Measurements from ENCODE around the gene CCDC146.

CCDC146 gene

GRCh38 chr7:77254429-77254828 lies 132.0 kb downstream of the CCDC146 start:
- Histone ChIP-seq H3K36me3 (ENCODE audit: control insufficient read depth in 1 of 2, insufficient read depth in 2 of 2, low read depth in 1 of 2, low read length in 2 of 2) (no peaks in the 10 kb centered on the region), H3K4ac (ENCODE audit: low read depth in 1 of 2, low read length in 2 of 2) (no peak overlapping the region), H3K18ac (ENCODE audit: low read depth in 1 of 2, low read length in 2 of 2) (no peak overlapping the region), H2AK5ac (ENCODE audit: low read length, severe bottlenecking) (no peak overlapping the region), H3K27ac (ENCODE audit: low read length, poor library complexity, severe bottlenecking) (no peak overlapping the region), H2BK15ac (ENCODE audit: low read depth, poor library complexity, severe bottlenecking) (no peak overlapping the region), H3K79me1 (replicated peaks; ENCODE audit: low read length, poor library complexity, severe bottlenecking) (no peaks in the 10 kb centered on the region), H2BK12ac (ENCODE audit: low read length in 2 of 2) (no peak overlapping the region), H3K4me2 (ENCODE audit: low read length, poor library complexity, severe bottlenecking) (no peak overlapping the region), H3K4me3 (ENCODE audit: insufficient read depth in 1 of 2, low read depth in 1 of 2, low read length in 2 of 2) (no peak overlapping the region), H3K4me1 (ENCODE audit: control insufficient read depth, insufficient read depth, low read depth, low read length) (peaks cover 1% of the 10 kb centered on the region), H2BK120ac (ENCODE audit: low read depth, low read length) (no peak overlapping the region), H4K91ac (ENCODE audit: low read length) (no peak overlapping the region), H2AFZ (ENCODE audit: low read depth, low read length) (no peak overlapping the region), H4K8ac (ENCODE audit: low read length) (no peak overlapping the region), H3K27me3 (ENCODE audit: control insufficient read depth in 1 of 2, insufficient read depth in 1 of 2, low read length in 2 of 2) (no peaks in the 10 kb centered on the region), H3K23ac (ENCODE audit: low read length in 2 of 2) (no peak overlapping the region), H2BK5ac (ENCODE audit: low read depth, low read length, poor library complexity, severe bottlenecking) (no peak overlapping the region), H3K9me3 (ENCODE audit: control insufficient read depth, low read length) (no peaks in the 10 kb centered on the region), H3K9ac (ENCODE audit: low read length) (no peak overlapping the region), H3K14ac (ENCODE audit: low read length in 2 of 2) (no peak overlapping the region)
- DNase-seq: no peak

GRCh38 chr7:77254915-77255314 lies 132.5 kb downstream of the CCDC146 start:
- no peak overlapping the region for H4K91ac ChIP-seq (ENCODE audit: low read length)
- H3K4me1 ChIP-seq (ENCODE audit: control insufficient read depth, insufficient read depth, low read depth, low read length): peaks cover 1% of the 10 kb centered on the region
- no peak overlapping the region for H3K18ac ChIP-seq (ENCODE audit: low read depth in 1 of 2, low read length in 2 of 2)
- H3K36me3 ChIP-seq (ENCODE audit: control insufficient read depth in 1 of 2, insufficient read depth in 2 of 2, low read depth in 1 of 2, low read length in 2 of 2): no peaks in the 10 kb centered on the region
- H3K27me3 ChIP-seq (ENCODE audit: control insufficient read depth in 1 of 2, insufficient read depth in 1 of 2, low read length in 2 of 2): no peaks in the 10 kb centered on the region
- no peaks in the 10 kb centered on the region for H3K9me3 ChIP-seq (ENCODE audit: control insufficient read depth, low read length)
- WGBS: 91% methylated on average over 2 of the region's 2 CpGs
- H3K27ac ChIP-seq (ENCODE audit: low read length, poor library complexity, severe bottlenecking): no peak overlapping the region
- H2BK5ac ChIP-seq (ENCODE audit: low read depth, low read length, poor library complexity, severe bottlenecking): no peak overlapping the region
- no peak overlapping the region for H2AK5ac ChIP-seq (ENCODE audit: low read length, severe bottlenecking)
- no peak overlapping the region for H2BK120ac ChIP-seq (ENCODE audit: low read depth, low read length)
- H2AFZ ChIP-seq (ENCODE audit: low read depth, low read length): no peak overlapping the region
- H3K79me1 ChIP-seq (replicated peaks; ENCODE audit: low read length, poor library complexity, severe bottlenecking): no peaks in the 10 kb centered on the region
- DNase-seq: no peak
- H3K14ac ChIP-seq (ENCODE audit: low read length in 2 of 2): no peak overlapping the region
- no peak overlapping the region for H3K4me2 ChIP-seq (ENCODE audit: low read length, poor library complexity, severe bottlenecking)
- H3K23ac ChIP-seq (ENCODE audit: low read length in 2 of 2): no peak overlapping the region
- H3K9ac ChIP-seq (ENCODE audit: low read length): no peak overlapping the region
- no peak overlapping the region for H2BK15ac ChIP-seq (ENCODE audit: low read depth, poor library complexity, severe bottlenecking)
- H3K4me3 ChIP-seq (ENCODE audit: insufficient read depth in 1 of 2, low read depth in 1 of 2, low read length in 2 of 2): no peak overlapping the region
- no peak overlapping the region for H2BK12ac ChIP-seq (ENCODE audit: low read length in 2 of 2)
- H3K4ac ChIP-seq (ENCODE audit: low read depth in 1 of 2, low read length in 2 of 2): no peak overlapping the region
- no peak overlapping the region for H4K8ac ChIP-seq (ENCODE audit: low read length)

GRCh38 chr7:77258014-77258413 lies 135.6 kb downstream of the CCDC146 start:
- no peak overlapping the region for H3K27ac ChIP-seq (ENCODE audit: low read length, poor library complexity, severe bottlenecking)
- H2AK5ac ChIP-seq (ENCODE audit: low read length, severe bottlenecking): no peak overlapping the region
- no peak overlapping the region for H3K18ac ChIP-seq (ENCODE audit: low read depth in 1 of 2, low read length in 2 of 2)
- 100% methylated on average over 1 of the region's 1 CpG for WGBS
- H2BK15ac ChIP-seq (ENCODE audit: low read depth, poor library complexity, severe bottlenecking): no peak overlapping the region
- no peaks in the 10 kb centered on the region for H3K79me1 ChIP-seq (replicated peaks; ENCODE audit: low read length, poor library complexity, severe bottlenecking)
- H3K14ac ChIP-seq (ENCODE audit: low read length in 2 of 2): no peak overlapping the region
- H2AFZ ChIP-seq (ENCODE audit: low read depth, low read length): no peak overlapping the region
- H3K4me2 ChIP-seq (ENCODE audit: low read length, poor library complexity, severe bottlenecking): no peak overlapping the region
- H2BK12ac ChIP-seq (ENCODE audit: low read length in 2 of 2): peak overlapping the region in 1 of 2 experiments; percentile 60
- no peak overlapping the region for H2BK5ac ChIP-seq (ENCODE audit: low read depth, low read length, poor library complexity, severe bottlenecking)
- H3K9me3 ChIP-seq (ENCODE audit: control insufficient read depth, low read length): no peaks in the 10 kb centered on the region
- peak; percentile 47 for DNase-seq
- H3K23ac ChIP-seq (ENCODE audit: low read length in 2 of 2): no peak overlapping the region
- H3K36me3 ChIP-seq (ENCODE audit: control insufficient read depth in 1 of 2, insufficient read depth in 2 of 2, low read depth in 1 of 2, low read length in 2 of 2): no peaks in the 10 kb centered on the region
- no peak overlapping the region for H3K9ac ChIP-seq (ENCODE audit: low read length)
- H3K4me1 ChIP-seq (ENCODE audit: control insufficient read depth, insufficient read depth, low read depth, low read length): peaks cover 1% of the 10 kb centered on the region
- no peak overlapping the region for H3K4me3 ChIP-seq (ENCODE audit: insufficient read depth in 1 of 2, low read depth in 1 of 2, low read length in 2 of 2)
- H3K4ac ChIP-seq (ENCODE audit: low read depth in 1 of 2, low read length in 2 of 2): no peak overlapping the region
- H4K8ac ChIP-seq (ENCODE audit: low read length): no peak overlapping the region
- H4K91ac ChIP-seq (ENCODE audit: low read length): no peak overlapping the region
- H3K27me3 ChIP-seq (ENCODE audit: control insufficient read depth in 1 of 2, insufficient read depth in 1 of 2, low read length in 2 of 2): no peaks in the 10 kb centered on the region
- H2BK120ac ChIP-seq (ENCODE audit: low read depth, low read length): no peak overlapping the region

- no peak for DNase-seq
- no peak overlapping the region for H2AK5ac ChIP-seq (ENCODE audit: low read length, severe bottlenecking)
- no peak overlapping the region for H2BK120ac ChIP-seq (ENCODE audit: low read depth, low read length)
- H3K27me3 ChIP-seq (ENCODE audit: control insufficient read depth in 1 of 2, insufficient read depth in 1 of 2, low read length in 2 of 2): no peaks in the 10 kb centered on the region
- H3K9ac ChIP-seq (ENCODE audit: low read length): no peak overlapping the region
- no peak overlapping the region for H3K4me3 ChIP-seq (ENCODE audit: insufficient read depth in 1 of 2, low read depth in 1 of 2, low read length in 2 of 2)
- H4K91ac ChIP-seq (ENCODE audit: low read length): no peak overlapping the region
- peaks cover 1% of the 10 kb centered on the region for H3K4me1 ChIP-seq (ENCODE audit: control insufficient read depth, insufficient read depth, low read depth, low read length)
- H3K23ac ChIP-seq (ENCODE audit: low read length in 2 of 2): no peak overlapping the region
- no peak overlapping the region for H3K14ac ChIP-seq (ENCODE audit: low read length in 2 of 2)
- WGBS: 96% methylated on average over 4 of the region's 6 CpGs
- no peak overlapping the region for H2BK5ac ChIP-seq (ENCODE audit: low read depth, low read length, poor library complexity, severe bottlenecking)
- no peaks in the 10 kb centered on the region for H3K36me3 ChIP-seq (ENCODE audit: control insufficient read depth in 1 of 2, insufficient read depth in 2 of 2, low read depth in 1 of 2, low read length in 2 of 2)
- H2BK15ac ChIP-seq (ENCODE audit: low read depth, poor library complexity, severe bottlenecking): no peak overlapping the region
- no peaks in the 10 kb centered on the region for H3K79me1 ChIP-seq (replicated peaks; ENCODE audit: low read length, poor library complexity, severe bottlenecking)
- H4K8ac ChIP-seq (ENCODE audit: low read length): no peak overlapping the region
- no peaks in the 10 kb centered on the region for H3K9me3 ChIP-seq (ENCODE audit: control insufficient read depth, low read length)
- H3K4me2 ChIP-seq (ENCODE audit: low read length, poor library complexity, severe bottlenecking): no peak overlapping the region
- no peak overlapping the region for H3K4ac ChIP-seq (ENCODE audit: low read depth in 1 of 2, low read length in 2 of 2)
- H2AFZ ChIP-seq (ENCODE audit: low read depth, low read length): no peak overlapping the region
- H3K18ac ChIP-seq (ENCODE audit: low read depth in 1 of 2, low read length in 2 of 2): no peak overlapping the region
- no peak overlapping the region for H2BK12ac ChIP-seq (ENCODE audit: low read length in 2 of 2)
- no peak overlapping the region for H3K27ac ChIP-seq (ENCODE audit: low read length, poor library complexity, severe bottlenecking)
Observed at GRCh38 chr7:77258593-77258992, 136.2 kb downstream of the CCDC146 start.
